ENCODE data around the gene EEF1A1.

DNA sequence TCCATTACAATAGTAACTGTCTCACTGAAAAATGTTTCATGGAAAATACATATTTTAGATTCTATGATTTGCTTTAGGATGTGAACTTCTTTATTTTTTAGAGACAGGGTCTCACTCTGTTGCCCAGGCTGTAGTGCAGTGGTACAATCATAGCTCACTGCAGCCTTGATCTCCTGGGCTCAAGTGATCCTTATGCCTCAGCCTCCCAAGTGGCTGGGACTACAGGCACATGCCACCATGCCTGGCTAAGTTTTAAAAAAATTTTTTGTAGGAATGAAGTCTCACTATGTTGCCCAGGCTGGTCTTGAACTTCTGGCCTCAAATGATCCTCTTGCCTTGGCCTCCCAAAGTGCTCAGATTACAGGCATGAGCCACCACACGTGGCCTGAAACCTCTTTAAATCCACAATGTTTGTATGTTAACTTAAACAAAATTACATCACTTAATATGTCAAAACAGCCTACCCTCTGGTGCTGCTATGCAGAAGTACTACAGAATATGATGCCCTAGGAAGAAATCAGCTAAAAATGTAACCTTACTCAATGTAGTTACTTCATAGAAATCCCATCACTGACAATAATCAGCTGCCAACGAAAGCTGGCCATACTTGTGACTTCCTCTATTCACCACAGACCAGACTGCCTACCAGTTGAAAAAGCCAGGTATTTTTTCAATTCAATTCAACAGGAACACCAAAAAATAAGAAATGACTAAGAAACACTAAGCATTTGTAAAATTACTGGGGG, 17.6 kb downstream of the EEF1A1 start:
- TF ChIP-seq, protein P1, sequence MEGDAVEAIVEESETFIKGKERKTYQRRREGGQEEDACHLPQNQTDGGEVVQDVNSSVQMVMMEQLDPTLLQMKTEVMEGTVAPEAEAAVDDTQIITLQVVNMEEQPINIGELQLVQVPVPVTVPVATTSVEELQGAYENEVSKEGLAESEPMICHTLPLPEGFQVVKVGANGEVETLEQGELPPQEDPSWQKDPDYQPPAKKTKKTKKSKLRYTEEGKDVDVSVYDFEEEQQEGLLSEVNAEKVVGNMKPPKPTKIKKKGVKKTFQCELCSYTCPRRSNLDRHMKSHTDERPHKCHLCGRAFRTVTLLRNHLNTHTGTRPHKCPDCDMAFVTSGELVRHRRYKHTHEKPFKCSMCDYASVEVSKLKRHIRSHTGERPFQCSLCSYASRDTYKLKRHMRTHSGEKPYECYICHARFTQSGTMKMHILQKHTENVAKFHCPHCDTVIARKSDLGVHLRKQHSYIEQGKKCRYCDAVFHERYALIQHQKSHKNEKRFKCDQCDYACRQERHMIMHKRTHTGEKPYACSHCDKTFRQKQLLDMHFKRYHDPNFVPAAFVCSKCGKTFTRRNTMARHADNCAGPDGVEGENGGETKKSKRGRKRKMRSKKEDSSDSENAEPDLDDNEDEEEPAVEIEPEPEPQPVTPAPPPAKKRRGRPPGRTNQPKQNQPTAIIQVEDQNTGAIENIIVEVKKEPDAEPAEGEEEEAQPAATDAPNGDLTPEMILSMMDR (IDR thresholded peaks at IDR 0.05) = no peak
- TF ChIP-seq EP300 (IDR thresholded peaks at IDR 0.05) (no peak), POLR2A (IDR thresholded peaks at IDR 0.05) (no peak)

All from ovary (tissue), 3 donors.